GM23248 (cell line): ENCODE measurements around the gene KCNQ5. TPM values are rescaled to one million over a fixed set of nuclear protein-coding genes. Genes with fewer than 3 reads are reported as not detected.
A peak's percentile ranks its signal among the peaks of the same experiment; 100 is the strongest.

Source experiments
- DNase-seq: peaks from one replicate; pipeline ENCODE4 v3.0.0-alpha.2; 2015
- H2AFZ ChIP-seq: fragments of 200-600 bp; sonication (generic); 2 replicates; pipeline ENCODE4 v1.6.1; 2016; ENCODE audit warnings: antibody characterized with exemption
- H3F3A ChIP-seq: fragments of 200-600 bp; sonication (generic); 2 replicates; pipeline ENCODE4 v1.6.1; 2016; ENCODE audit warnings: mild to moderate bottlenecking, antibody characterized with exemption, mixed run types; ENCODE audit not compliant: insufficient read depth
- H3K27ac ChIP-seq: fragments of 200-600 bp; sonication (generic); 2 replicates; pipeline ENCODE4 v1.5.1; 2016; ENCODE audit warnings: mild to moderate bottlenecking
- H3K27me3 ChIP-seq: fragments of 200-600 bp; sonication (generic); replicated peaks from 2 replicates; pipeline ENCODE4 v1.6.1; 2016; ENCODE audit warnings: mild to moderate bottlenecking; ENCODE audit not compliant: insufficient read depth
- H3K36me3 ChIP-seq: fragments of 200-600 bp; sonication (generic); 2 replicates; pipeline ENCODE4 v1.6.1; 2016; ENCODE audit warnings: low read depth, mild to moderate bottlenecking
- H3K4me1 ChIP-seq: fragments of 200-600 bp; sonication (generic); 2 replicates; pipeline ENCODE4 v1.6.1; 2016; ENCODE audit warnings: mild to moderate bottlenecking; ENCODE audit not compliant: insufficient read depth
- H3K4me2 ChIP-seq: fragments of 200-600 bp; sonication (generic); one replicate; pipeline ENCODE4 v1.6.1; 2016; ENCODE audit warnings: mild to moderate bottlenecking; ENCODE audit not compliant: unreplicated experiment
- H3K4me3 ChIP-seq: fragments of 200-600 bp; sonication (generic); 2 replicates; pipeline ENCODE4 v1.5.1; 2016; ENCODE audit warnings: mild to moderate bottlenecking
- H3K79me2 ChIP-seq: fragments of 200-600 bp; sonication (generic); 2 replicates; pipeline ENCODE4 v1.6.1; 2016; ENCODE audit warnings: mild to moderate bottlenecking; ENCODE audit not compliant: insufficient read depth
- H3K9ac ChIP-seq: fragments of 200-600 bp; sonication (generic); 2 replicates; pipeline ENCODE4 v1.6.1; 2016; ENCODE audit warnings: mild to moderate bottlenecking
- H3K9me2 ChIP-seq: fragments of 200-600 bp; sonication (generic); 2 replicates; pipeline ENCODE4 v1.6.1; 2016; ENCODE audit warnings: mixed run types, mild to moderate bottlenecking, moderate library complexity; ENCODE audit not compliant: insufficient read depth
- H3K9me3 ChIP-seq: fragments of 200-600 bp; sonication (generic); one replicate; pipeline ENCODE4 v1.6.1; 2017; ENCODE audit warnings: low read depth
- H4K20me1 ChIP-seq: fragments of 200-600 bp; sonication (generic); 2 replicates; pipeline ENCODE4 v1.6.0; 2016; ENCODE audit not compliant: insufficient read depth
- EZH2 ChIP-seq: fragments of 200-600 bp; sonication (generic); IDR thresholded peaks from 2 replicates; pipeline ENCODE4 v1.6.1; 2018; ENCODE audit warnings: antibody characterized with exemption, mild to moderate bottlenecking; ENCODE audit not compliant: insufficient read depth, poor library complexity, severe bottlenecking
- EZH2phosphoT487 ChIP-seq: fragments of 200-600 bp; sonication (generic); IDR thresholded peaks from 2 replicates; pipeline ENCODE4 v1.6.1; 2018; ENCODE audit warnings: antibody characterized with exemption, moderate library complexity, mild to moderate bottlenecking, low read depth; ENCODE audit not compliant: insufficient read depth
- WGBS, 2 experiments: methylation state at CpG; one replicate each; pipeline ENCODE4 v1.1.6; 2015 to 2017; ENCODE audit warnings: low lambda C conversion rate in 2 of 2, low coverage in 1 of 2; ENCODE audit errors: missing lambda C conversion rate in 2 of 2; 5-methylcytosine and 5-hydroxymethylcytosine counted together
- in situ Hi-C: fragments of 300-500 bp; cut with MboI; formaldehyde crosslinking; loops from 2 replicates; pipeline ENCODE4 v1.15.0; 2020
- polyA plus RNA-seq: library from polyadenylated mRNA; unstranded; fragments of >200 nt; fragmentation: Nextera tagmentation; extraction: Ambion mirVana; gene quantifications from 2 replicates; pipeline ENCODE4 v1.2.1, GENCODE V29; 2016
- total RNA-seq: library from RNA; depleted of rRNA; stranded (reverse); fragments of >200 nt; shearing (Covaris generic); gene quantifications from 2 replicates; pipeline ENCODE4 v1.2.3, GENCODE V29; 2014

The KCNQ5 gene
- total and polyA plus RNA-seq, 2 experiments from 2014 or later, result 5.7 to 10.8 TPM

- Histone ChIP-seq H3K36me3 (no peaks in the 10 kb centered on the region), H3K4me1 (peaks cover 29% of the 10 kb centered on the region), H3K79me2 (no peaks in the 10 kb centered on the region), H3K9me3 (no peaks in the 10 kb centered on the region), H3F3A (0 out of 2 replicates have a peak, but pooled peaks cover 31% of the 10 kb centered on the region), H3K9ac (no peak overlapping the region), H3K9me2 (no peaks in the 10 kb centered on the region), H3K4me3 (no peak overlapping the region), H3K27ac (no peak overlapping the region), H2AFZ (no peak overlapping the region; the same call in 1 of the 2 replicates), H4K20me1 (no peaks in the 10 kb centered on the region), H3K4me2 (peak overlapping the region; percentile 68), H3K27me3 (no peaks in the 10 kb centered on the region)
- TF ChIP-seq EZH2 (no peak), EZH2phosphoT487 (no peak)
- WGBS, 2 experiments, result 8 to 14% methylated on average over 2 of the region's 2 CpGs
- DNase-seq, result no peak
- in situ Hi-C loops, result no loop called here
Observed at GRCh38 chr6:73062837-73063236, 441.0 kb downstream of the KCNQ5 start.

GRCh38 chr6:73064266-73064665 lies 442.4 kb downstream of the KCNQ5 start:
- peak; percentile 42 for DNase-seq
- H3K9me2 ChIP-seq, result no peaks in the 10 kb centered on the region
- H3K27me3 ChIP-seq, result no peaks in the 10 kb centered on the region
- H3K36me3 ChIP-seq, result no peaks in the 10 kb centered on the region; the same call in 1 of the 2 replicates
- H3K4me1 ChIP-seq, result peaks cover 29% of the 10 kb centered on the region
- H3K79me2 ChIP-seq, result no peaks in the 10 kb centered on the region
- H3F3A ChIP-seq, result 0 out of 2 replicates have a peak, but pooled peaks cover 20% of the 10 kb centered on the region
- peak overlapping the region; percentile 26 for H3K4me2 ChIP-seq
- H2AFZ ChIP-seq, result no peak overlapping the region
- H3K9ac ChIP-seq, result no peak overlapping the region
- no peaks in the 10 kb centered on the region for H4K20me1 ChIP-seq
- H3K9me3 ChIP-seq, result no peaks in the 10 kb centered on the region
- H3K27ac ChIP-seq, result no peak overlapping the region
- no peak overlapping the region for H3K4me3 ChIP-seq
- no peak for TF ChIP-seq EZH2
- TF ChIP-seq EZH2phosphoT487, result no peak
- in situ Hi-C loops, result no loop called here
- 40 to 55% methylated on average over 1 of the region's 1 CpG for WGBS, 2 experiments

- TF ChIP-seq EZH2phosphoT487 (no peak), EZH2 (no peak)
- no peak overlapping the region for H3K27ac ChIP-seq
- H3K79me2 ChIP-seq, result no peaks in the 10 kb centered on the region
- H3F3A ChIP-seq, result peaks cover 16% of the 10 kb centered on the region; the same call in 1 of the 2 replicates
- no peaks in the 10 kb centered on the region for H3K9me3 ChIP-seq
- in situ Hi-C loops, result no loop called here
- H3K9me2 ChIP-seq, result no peaks in the 10 kb centered on the region
- H3K4me2 ChIP-seq, result peak overlapping the region; percentile 44
- H3K27me3 ChIP-seq, result no peaks in the 10 kb centered on the region
- no peak overlapping the region for H3K4me3 ChIP-seq
- no peak overlapping the region for H3K9ac ChIP-seq
- no peaks in the 10 kb centered on the region; the same call in 1 of the 2 replicates for H3K36me3 ChIP-seq
- H4K20me1 ChIP-seq, result no peaks in the 10 kb centered on the region
- H3K4me1 ChIP-seq, result peaks cover 23% of the 10 kb centered on the region
- WGBS, 2 experiments, result 57% methylated on average over 2 of the region's 2 CpGs
- H2AFZ ChIP-seq, result no peak overlapping the region
- peak; percentile 26 for DNase-seq
Observed at GRCh38 chr6:73073238-73073637, 451.4 kb downstream of the KCNQ5 start.

GRCh38 chr6:73074175-73074574 lies 452.3 kb downstream of the KCNQ5 start:
- Histone ChIP-seq H3K27me3 (no peaks in the 10 kb centered on the region), H3K9me3 (no peaks in the 10 kb centered on the region), H3K9ac (no peak overlapping the region), H3F3A (peaks cover 20% of the 10 kb centered on the region; the same call in 1 of the 2 replicates), H3K27ac (peak overlapping the region; percentile 45), H3K36me3 (no peaks in the 10 kb centered on the region), H3K4me3 (0 out of 2 replicates have a peak overlapping the region, but pooled peaks have one; percentile 18), H2AFZ (no peak overlapping the region), H3K79me2 (no peaks in the 10 kb centered on the region), H3K9me2 (no peaks in the 10 kb centered on the region), H4K20me1 (no peaks in the 10 kb centered on the region), H3K4me1 (peaks cover 31% of the 10 kb centered on the region), H3K4me2 (peak overlapping the region; percentile 44)
- TF ChIP-seq EZH2phosphoT487 (no peak), EZH2 (no peak)
- in situ Hi-C loops, result no loop called here
- peak; percentile 87 for DNase-seq
- 0 to 17% methylated on average over 1 of the region's 1 CpG for WGBS, 2 experiments
